Stimulated activated naive CD8-positive, alpha-beta T cell treated with anti-CD3 and anti-CD28 coated beads, Interleukin-15, amount 100 ng/mL, for 72 hours (primary cell): ENCODE data around the gene KDM4F.
A peak's percentile ranks its signal among the peaks of the same experiment; 100 is the strongest.
"Not testable (repeated sequence)": the region's sequence is repeated elsewhere in the genome, so short reads cannot be mapped to it uniquely, and the experiment has no call there.

Source experiments
- ATAC-seq: fragments of 150-1000 bp; cut with Tn5 transposase; 2 replicates; pipeline ENCODE4 v1.10.0; 2021; ENCODE audit warnings: mild to moderate bottlenecking, moderate library complexity
- DNase-seq, 2 donors: peaks; one replicate each; pipeline ENCODE4 v3.0.0; 2021 to 2022
- H3K27ac Mint-ChIP-seq, 2 donors: one replicate each; pipeline ENCODE4 v1.8.0; 2022; ENCODE audit warnings: mild to moderate bottlenecking in 2 of 2, mixed read lengths in 2 of 2, moderate library complexity in 2 of 2
- H3K27me3 Mint-ChIP-seq: one replicate; pipeline ENCODE4 v1.8.0; 2022; ENCODE audit warnings: mixed read lengths
- H3K4me1 Mint-ChIP-seq: one replicate; pipeline ENCODE4 v1.8.0; 2022; ENCODE audit warnings: mild to moderate bottlenecking, mixed read lengths
- H3K4me3 Mint-ChIP-seq, 2 donors: one replicate each; pipeline ENCODE4 v1.8.0; 2022; ENCODE audit warnings: mild to moderate bottlenecking in 2 of 2, mixed read lengths in 2 of 2, moderate library complexity in 1 of 2
- H3K9me3 Mint-ChIP-seq, 2 donors: one replicate each; pipeline ENCODE4 v1.8.0; 2022; ENCODE audit warnings: mixed read lengths in 2 of 2

Gene KDM4F

GRCh38 chr11:95049122-95049521 is at the start of gene KDM4F:
Gene KDM4F (plus strand): TSS chr11:95049422.
- not testable (repeated sequence) for H3K27ac Mint-ChIP-seq, H3K9me3 Mint-ChIP-seq, H3K4me3 Mint-ChIP-seq, DNase-seq, ATAC-seq, H3K4me1 Mint-ChIP-seq
- peaks cover 68% of the 10 kb centered on the region for H3K27me3 Mint-ChIP-seq

- no peaks in the 10 kb centered on the region for H3K4me1 Mint-ChIP-seq
- ATAC-seq = no peak
- H3K9me3 Mint-ChIP-seq = no peaks in the 10 kb centered on the region
- H3K27me3 Mint-ChIP-seq = peaks cover 19% of the 10 kb centered on the region
- no peak overlapping the region for H3K27ac Mint-ChIP-seq
- no peak for DNase-seq
- no peak overlapping the region for H3K4me3 Mint-ChIP-seq
Measured at GRCh38 chr11:95003716-95004115, 45.5 kb upstream of the KDM4F start.

- Mint-ChIP-seq H3K4me3 (no peak overlapping the region), H3K4me1 (no peaks in the 10 kb centered on the region), H3K27ac (no peak overlapping the region), H3K27me3 (peaks cover 25% of the 10 kb centered on the region), H3K9me3 (no peaks in the 10 kb centered on the region)
- ATAC-seq = no peak
- DNase-seq = no peak
Measured at GRCh38 chr11:95005642-95006041, 43.6 kb upstream of the KDM4F start.

GRCh38 chr11:95011376-95011775 is 37.8 kb upstream of the KDM4F start:
- Mint-ChIP-seq H3K4me1 (no peaks in the 10 kb centered on the region), H3K9me3 (no peaks in the 10 kb centered on the region), H3K27me3 (peaks cover 47% of the 10 kb centered on the region), H3K4me3 (no peak overlapping the region), H3K27ac (no peak overlapping the region)
- ATAC-seq = no peak
- no peak for DNase-seq

GRCh38 chr11:95014184-95014821 is 34.9 kb upstream of the KDM4F start:
- peaks cover 22% of the 10 kb centered on the region for H3K27me3 Mint-ChIP-seq
- DNase-seq = no peak
- no peak overlapping the region for H3K27ac Mint-ChIP-seq
- H3K4me1 Mint-ChIP-seq = no peaks in the 10 kb centered on the region
- H3K4me3 Mint-ChIP-seq = no peak overlapping the region
- no peaks in the 10 kb centered on the region for H3K9me3 Mint-ChIP-seq
- no peak for ATAC-seq

GRCh38 chr11:95016139-95016538 is 33.1 kb upstream of the KDM4F start:
- no peak for DNase-seq
- no peak for ATAC-seq
- no peaks in the 10 kb centered on the region for H3K4me1 Mint-ChIP-seq
- H3K27ac Mint-ChIP-seq = no peak overlapping the region
- H3K4me3 Mint-ChIP-seq = no peak overlapping the region
- H3K27me3 Mint-ChIP-seq = peaks cover 17% of the 10 kb centered on the region
- no peaks in the 10 kb centered on the region for H3K9me3 Mint-ChIP-seq

GRCh38 chr11:95021468-95021867 is 27.8 kb upstream of the KDM4F start:
- not testable (repeated sequence) for H3K4me3 Mint-ChIP-seq, ATAC-seq, H3K27ac Mint-ChIP-seq, H3K9me3 Mint-ChIP-seq, H3K27me3 Mint-ChIP-seq, H3K4me1 Mint-ChIP-seq, DNase-seq

- H3K27me3 Mint-ChIP-seq = no peaks in the 10 kb centered on the region
- no peak within 1 kb of the TSS for H3K27ac Mint-ChIP-seq
- no peak for DNase-seq
- no peaks in the 10 kb centered on the region for H3K4me1 Mint-ChIP-seq
- no peak within 1 kb of the TSS for H3K4me3 Mint-ChIP-seq
- no peak for ATAC-seq
- H3K9me3 Mint-ChIP-seq = no peaks in the 10 kb centered on the region
Measured at GRCh38 chr11:95024958-95025357, 24.3 kb upstream of the KDM4F start, which contains the start of gene KDM4E. Gene KDM4E (plus strand): TSS chr11:95025258. CDS start chr11:95025558, 300 bp downstream.

- not testable (repeated sequence) for H3K4me1 Mint-ChIP-seq, H3K27me3 Mint-ChIP-seq, H3K4me3 Mint-ChIP-seq, DNase-seq, H3K9me3 Mint-ChIP-seq, ATAC-seq, H3K27ac Mint-ChIP-seq
Measured at GRCh38 chr11:95025594-95025993, 23.6 kb upstream of the KDM4F start.

GRCh38 chr11:95028357-95028756 is 20.9 kb upstream of the KDM4F start:
- Mint-ChIP-seq H3K9me3 (no peaks in the 10 kb centered on the region), H3K4me1 (no peaks in the 10 kb centered on the region), H3K4me3 (no peak overlapping the region), H3K27me3 (peaks cover 5% of the 10 kb centered on the region), H3K27ac (no peak overlapping the region)
- ATAC-seq = no peak
- DNase-seq = no peak

- DNase-seq (no peak), ATAC-seq (no peak)
- Mint-ChIP-seq H3K27ac (no peak overlapping the region), H3K9me3 (no peaks in the 10 kb centered on the region), H3K27me3 (peaks cover 25% of the 10 kb centered on the region), H3K4me3 (no peak overlapping the region), H3K4me1 (peaks cover 2% of the 10 kb centered on the region)
Measured at GRCh38 chr11:95033051-95033450, 16.2 kb upstream of the KDM4F start.

GRCh38 chr11:95035316-95035715 is 13.9 kb upstream of the KDM4F start:
- Mint-ChIP-seq H3K27ac (no peak overlapping the region), H3K9me3 (no peaks in the 10 kb centered on the region), H3K4me3 (no peak overlapping the region), H3K4me1 (peaks cover 6% of the 10 kb centered on the region), H3K27me3 (peaks cover 40% of the 10 kb centered on the region)
- no peak for ATAC-seq
- DNase-seq = no peak

GRCh38 chr11:95037356-95038035 is 11.7 kb upstream of the KDM4F start:
- H3K4me1 Mint-ChIP-seq, H3K27ac Mint-ChIP-seq, H3K9me3 Mint-ChIP-seq: not testable (repeated sequence)
- Mint-ChIP-seq H3K4me3 (peak overlapping the region in 1 of 2 donors; percentile 37), H3K27me3 (peaks cover 48% of the 10 kb centered on the region)
- ATAC-seq (peak; percentile 66), DNase-seq (peak in 1 of 2 donors; percentile 8)

- Mint-ChIP-seq H3K9me3 (no peaks in the 10 kb centered on the region), H3K4me1 (peaks cover 12% of the 10 kb centered on the region), H3K27me3 (peaks cover 75% of the 10 kb centered on the region), H3K27ac (no peak overlapping the region), H3K4me3 (no peak overlapping the region)
- DNase-seq (no peak), ATAC-seq (no peak)
Measured at GRCh38 chr11:95042239-95042638, 7.0 kb upstream of the KDM4F start.

- Mint-ChIP-seq H3K27ac (no peak overlapping the region), H3K4me1 (peaks cover 12% of the 10 kb centered on the region), H3K4me3 (no peak overlapping the region), H3K9me3 (no peaks in the 10 kb centered on the region), H3K27me3 (peaks cover 73% of the 10 kb centered on the region)
- ATAC-seq (no peak), DNase-seq (no peak)
Measured at GRCh38 chr11:95042906-95043305, 6.3 kb upstream of the KDM4F start.

GRCh38 chr11:95044010-95044409 is 5.2 kb upstream of the KDM4F start:
- Mint-ChIP-seq H3K9me3 (no peaks in the 10 kb centered on the region), H3K27me3 (peaks cover 70% of the 10 kb centered on the region), H3K4me3 (no peak overlapping the region), H3K4me1 (peaks cover 7% of the 10 kb centered on the region), H3K27ac (no peak overlapping the region)
- DNase-seq (no peak), ATAC-seq (no peak)
